ENCODE data around the gene RBM4.

DNA sequence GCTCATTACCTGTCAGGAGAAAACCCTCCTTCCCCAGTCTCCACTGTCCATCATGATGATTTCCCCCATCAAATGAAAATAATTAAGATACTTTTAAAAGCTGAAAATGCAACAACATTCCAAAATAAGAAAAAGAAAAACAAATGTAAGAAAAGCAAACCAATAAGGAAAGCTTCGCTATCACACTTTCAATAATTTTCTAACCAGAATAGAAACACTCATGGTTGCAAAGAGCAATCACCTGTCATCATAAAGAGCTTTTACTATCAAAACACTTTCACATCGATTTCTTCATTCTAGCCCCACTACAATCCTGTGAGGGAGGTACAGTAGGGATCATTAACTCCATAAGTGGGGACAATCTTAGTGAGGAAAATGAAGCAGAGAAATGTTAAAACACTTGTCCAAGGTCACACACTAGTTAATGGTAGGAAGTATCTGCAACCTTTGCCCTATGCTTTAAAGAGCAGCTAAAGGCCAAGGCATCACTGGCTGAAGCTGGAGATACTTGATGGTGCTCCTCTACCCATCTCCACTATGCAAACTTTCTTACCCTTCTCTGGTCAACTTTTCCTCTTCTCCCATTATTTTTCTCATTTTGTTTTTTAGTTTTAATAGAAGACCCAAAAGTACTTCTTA is 36.6 kb downstream of the RBM4 start:
- TF ChIP-seq, protein P1, sequence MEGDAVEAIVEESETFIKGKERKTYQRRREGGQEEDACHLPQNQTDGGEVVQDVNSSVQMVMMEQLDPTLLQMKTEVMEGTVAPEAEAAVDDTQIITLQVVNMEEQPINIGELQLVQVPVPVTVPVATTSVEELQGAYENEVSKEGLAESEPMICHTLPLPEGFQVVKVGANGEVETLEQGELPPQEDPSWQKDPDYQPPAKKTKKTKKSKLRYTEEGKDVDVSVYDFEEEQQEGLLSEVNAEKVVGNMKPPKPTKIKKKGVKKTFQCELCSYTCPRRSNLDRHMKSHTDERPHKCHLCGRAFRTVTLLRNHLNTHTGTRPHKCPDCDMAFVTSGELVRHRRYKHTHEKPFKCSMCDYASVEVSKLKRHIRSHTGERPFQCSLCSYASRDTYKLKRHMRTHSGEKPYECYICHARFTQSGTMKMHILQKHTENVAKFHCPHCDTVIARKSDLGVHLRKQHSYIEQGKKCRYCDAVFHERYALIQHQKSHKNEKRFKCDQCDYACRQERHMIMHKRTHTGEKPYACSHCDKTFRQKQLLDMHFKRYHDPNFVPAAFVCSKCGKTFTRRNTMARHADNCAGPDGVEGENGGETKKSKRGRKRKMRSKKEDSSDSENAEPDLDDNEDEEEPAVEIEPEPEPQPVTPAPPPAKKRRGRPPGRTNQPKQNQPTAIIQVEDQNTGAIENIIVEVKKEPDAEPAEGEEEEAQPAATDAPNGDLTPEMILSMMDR (IDR thresholded peaks at IDR 0.05; ENCODE audit: low read depth, low read length), result no peak
- TF ChIP-seq EZH2phosphoT487 (IDR thresholded peaks at IDR 0.05; ENCODE audit: low read depth), result no peak

Measured in OCI-LY3 (cell line).